ENCODE results near the gene TGM1.

The TGM1 gene

GRCh38 chr14:24238123-24238522, 24.9 kb downstream of the TGM1 start:
- FAIRE-seq, result no peak
- DNase-seq (ENCODE audit: insufficient read length, low spot score), result no peak
- no peak for TF ChIP-seq POLR2A (IDR thresholded peaks at IDR 0.05; ENCODE audit: low read depth, low read length)
- TF ChIP-seq POU2F2 (IDR thresholded peaks at IDR 0.05; ENCODE audit: low read depth, low read length), result no peak
- TF ChIP-seq SPI1 (IDR thresholded peaks at IDR 0.05; ENCODE audit: low read depth, low read length), result no peak
- TF ChIP-seq PAX5 (IDR thresholded peaks at IDR 0.05; ENCODE audit: insufficient read depth, low read length, severe bottlenecking), result no peak
- TF ChIP-seq TAF1 (IDR thresholded peaks at IDR 0.05; ENCODE audit: low read depth, low read length), result no peak
- TF ChIP-seq POLR2AphosphoS5 (IDR thresholded peaks at IDR 0.05; ENCODE audit: low read depth, low read length), result no peak

DNA sequence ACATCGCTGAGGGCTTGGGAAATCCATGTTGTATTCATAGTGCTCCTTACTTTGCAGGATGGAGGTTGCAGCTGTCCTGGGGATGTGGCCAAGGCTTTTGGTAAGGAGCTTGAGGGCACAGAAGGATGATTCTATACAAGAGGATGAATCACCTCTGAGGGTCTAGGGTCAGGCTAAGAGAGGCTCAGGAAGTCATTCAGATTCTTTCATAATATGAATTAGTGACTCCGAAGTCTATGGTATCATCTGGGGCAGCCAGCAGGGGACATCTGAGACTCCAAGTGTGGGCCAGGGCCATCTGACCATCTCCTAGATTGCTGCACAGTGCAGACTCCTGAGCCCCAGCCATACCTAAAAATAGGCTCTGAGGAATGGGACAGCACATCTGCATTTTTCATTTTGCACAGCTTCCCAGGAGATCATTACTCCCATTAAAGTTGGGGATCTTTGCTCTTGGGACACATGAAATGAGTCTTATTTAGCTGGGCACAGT, 25.5 kb downstream of the TGM1 start:
- FAIRE-seq (no peak), DNase-seq (ENCODE audit: insufficient read length, low spot score) (no peak)
- TF ChIP-seq POLR2AphosphoS5 (IDR thresholded peaks at IDR 0.05; ENCODE audit: low read depth, low read length) (no peak), TAF1 (IDR thresholded peaks at IDR 0.05; ENCODE audit: low read depth, low read length) (no peak), POU2F2 (IDR thresholded peaks at IDR 0.05; ENCODE audit: low read depth, low read length) (no peak), PAX5 (IDR thresholded peaks at IDR 0.05; ENCODE audit: insufficient read depth, low read length, severe bottlenecking) (no peak), SPI1 (IDR thresholded peaks at IDR 0.05; ENCODE audit: low read depth, low read length) (no peak)

DNA sequence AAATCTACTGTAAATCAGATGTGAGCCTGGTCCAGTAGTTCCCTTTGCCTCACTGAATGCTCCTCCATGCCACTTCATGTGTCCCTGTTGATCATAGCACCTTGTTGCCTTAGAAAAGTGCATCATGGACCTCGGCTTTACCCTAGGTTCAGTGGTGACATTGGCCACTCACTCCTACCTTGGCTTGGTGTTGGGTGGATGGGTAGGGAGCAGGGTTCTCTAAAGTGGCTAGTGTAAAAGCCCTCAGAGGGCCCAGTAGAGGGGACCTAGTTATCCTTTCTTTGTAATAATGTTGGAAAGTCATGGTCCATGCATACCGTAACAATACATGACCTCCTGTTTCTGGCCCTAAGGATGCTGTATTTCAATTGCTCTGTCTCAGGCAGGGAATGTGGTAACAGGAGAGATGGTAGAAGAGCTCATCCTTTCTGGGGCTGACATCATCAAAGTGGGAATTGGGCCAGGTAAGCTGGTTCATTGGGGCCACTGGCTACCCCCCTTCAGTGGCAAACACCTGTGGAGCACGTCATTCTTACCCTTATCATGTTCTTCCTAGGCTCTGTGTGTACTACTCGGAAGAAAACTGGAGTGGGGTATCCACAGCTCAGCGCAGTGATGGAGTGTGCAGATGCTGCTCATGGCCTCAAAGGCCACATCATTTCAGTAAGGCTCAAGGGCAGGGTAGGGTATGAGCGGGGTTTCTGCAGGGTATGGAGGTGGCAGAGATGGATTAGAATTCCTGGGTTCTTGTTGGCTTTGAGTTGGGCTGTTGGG, 26.1 kb downstream of the TGM1 start:
- no peak for DNase-seq (ENCODE audit: insufficient read length, low spot score)
- no peak for FAIRE-seq
- TF ChIP-seq SPI1 (IDR thresholded peaks at IDR 0.05; ENCODE audit: low read depth, low read length) (no peak), POU2F2 (IDR thresholded peaks at IDR 0.05; ENCODE audit: low read depth, low read length) (no peak), POLR2A (IDR thresholded peaks at IDR 0.05; ENCODE audit: low read depth, low read length) (peak; percentile 40; the same call in 1 of the 2 replicates), POLR2AphosphoS5 (IDR thresholded peaks at IDR 0.05; ENCODE audit: low read depth, low read length) (peak; percentile 33; the same call in 1 of the 2 replicates), TAF1 (IDR thresholded peaks at IDR 0.05; ENCODE audit: low read depth, low read length) (no peak), PAX5 (IDR thresholded peaks at IDR 0.05; ENCODE audit: insufficient read depth, low read length, severe bottlenecking) (no peak)

DNA sequence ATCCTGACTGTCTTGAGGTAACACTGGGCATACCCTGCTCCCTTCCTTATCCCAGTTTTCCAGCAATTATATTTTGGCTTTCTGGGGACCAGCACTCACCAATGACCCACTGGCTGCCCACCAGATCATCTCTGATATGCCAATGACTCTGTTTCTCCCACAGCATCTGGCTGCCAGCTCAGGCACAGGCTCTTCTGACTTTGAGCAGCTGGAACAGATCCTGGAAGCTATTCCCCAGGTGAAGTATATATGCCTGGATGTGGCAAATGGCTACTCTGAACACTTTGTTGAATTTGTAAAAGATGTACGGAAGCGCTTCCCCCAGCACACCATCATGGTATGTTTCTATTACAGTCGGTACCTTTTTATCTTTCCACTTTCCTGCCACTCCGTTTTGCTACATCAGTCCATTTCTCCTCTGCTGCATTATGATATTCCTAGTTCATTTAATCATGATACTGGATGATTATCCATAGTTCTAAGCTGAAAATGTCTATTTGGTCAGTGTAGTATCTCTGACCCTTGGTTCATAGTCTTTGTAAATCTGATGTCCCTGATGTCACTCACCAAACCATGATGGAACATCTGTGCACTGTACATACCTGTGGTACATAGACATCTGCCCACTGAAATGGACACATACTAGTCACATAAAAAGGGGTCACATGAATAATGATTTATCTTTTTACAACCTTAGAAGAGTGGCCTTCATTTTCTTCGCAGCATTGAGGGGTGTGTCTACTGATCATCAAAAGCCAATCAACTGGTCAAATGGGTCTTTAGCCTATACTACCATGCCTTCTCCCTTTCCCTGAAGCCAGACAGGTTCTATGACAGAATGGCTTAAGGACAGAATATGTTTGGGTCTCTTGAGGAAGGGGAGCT, 26.9 kb downstream of the TGM1 start:
- TF ChIP-seq POLR2A (IDR thresholded peaks at IDR 0.05; ENCODE audit: low read depth, low read length) (no peak), POU2F2 (IDR thresholded peaks at IDR 0.05; ENCODE audit: low read depth, low read length) (no peak), SPI1 (IDR thresholded peaks at IDR 0.05; ENCODE audit: low read depth, low read length) (no peak), PAX5 (IDR thresholded peaks at IDR 0.05; ENCODE audit: insufficient read depth, low read length, severe bottlenecking) (no peak), TAF1 (IDR thresholded peaks at IDR 0.05; ENCODE audit: low read depth, low read length) (no peak), POLR2AphosphoS5 (IDR thresholded peaks at IDR 0.05; ENCODE audit: low read depth, low read length) (no peak; the same call in 1 of the 2 replicates)
- FAIRE-seq, result no peak
- no peak for DNase-seq (ENCODE audit: insufficient read length, low spot score)

DNA sequence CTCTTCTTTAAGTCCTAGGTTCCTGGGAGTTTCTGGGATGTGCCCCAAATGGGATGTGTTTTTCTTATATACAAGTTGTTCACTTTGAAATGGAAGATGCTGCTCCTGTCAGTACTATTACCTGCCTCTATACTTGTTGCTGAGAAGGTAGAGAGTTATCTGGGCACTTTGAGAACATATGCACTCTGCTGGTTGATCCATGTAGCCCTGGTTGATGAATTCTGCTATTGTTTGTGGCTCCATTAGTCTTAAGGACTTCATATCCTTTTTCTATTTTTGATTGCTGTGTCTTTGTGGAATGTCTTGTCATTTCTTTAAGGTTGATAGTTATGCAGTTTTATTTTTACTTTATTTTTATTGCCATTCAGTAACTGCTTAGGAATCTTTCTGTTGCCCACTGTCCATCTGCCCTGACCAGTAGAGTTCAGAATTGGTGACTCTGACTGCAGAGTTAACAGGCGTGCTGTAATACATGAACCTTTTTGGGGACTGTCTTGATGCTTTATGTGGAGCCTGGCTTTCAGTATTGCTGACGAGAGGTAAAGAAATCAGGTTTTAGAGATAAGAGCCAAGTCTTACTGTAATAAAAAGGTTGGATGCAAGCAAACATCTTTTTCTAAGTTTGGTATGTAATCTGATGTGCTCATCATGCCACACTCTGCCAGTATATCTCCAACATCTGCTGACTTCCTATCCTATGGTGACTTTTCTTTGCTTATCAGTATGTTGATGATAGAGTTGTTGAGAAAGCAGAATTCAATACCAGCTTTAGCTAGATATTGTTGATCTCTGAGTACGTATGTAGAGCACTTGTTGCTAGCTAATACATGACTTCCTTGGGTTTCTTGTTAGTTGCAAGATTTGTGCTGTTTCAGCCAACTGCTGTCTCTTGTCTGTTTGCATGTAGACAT, 28.6 kb downstream of the TGM1 start:
- no peak for FAIRE-seq

GRCh38 chr14:24233538-24233866, 29.5 kb downstream of the TGM1 start:
- peak; percentile 16 for FAIRE-seq
- TF ChIP-seq TAF1 (IDR thresholded peaks at IDR 0.05; ENCODE audit: low read depth, low read length), result no peak
- TF ChIP-seq POLR2A (IDR thresholded peaks at IDR 0.05; ENCODE audit: low read depth, low read length), result no peak
- TF ChIP-seq PAX5 (IDR thresholded peaks at IDR 0.05; ENCODE audit: insufficient read depth, low read length, severe bottlenecking), result no peak
- no peak for TF ChIP-seq SPI1 (IDR thresholded peaks at IDR 0.05; ENCODE audit: low read depth, low read length)
- TF ChIP-seq POU2F2 (IDR thresholded peaks at IDR 0.05; ENCODE audit: low read depth, low read length), result no peak
- no peak for TF ChIP-seq POLR2AphosphoS5 (IDR thresholded peaks at IDR 0.05; ENCODE audit: low read depth, low read length)
- no peak for DNase-seq (ENCODE audit: insufficient read length, low spot score)

More for the DNA sequence above, 28.6 kb downstream of the TGM1 start:
- TF ChIP-seq POLR2A (IDR thresholded peaks at IDR 0.05; ENCODE audit: low read depth, low read length), result no peak
- no peak for TF ChIP-seq SPI1 (IDR thresholded peaks at IDR 0.05; ENCODE audit: low read depth, low read length)
- no peak for TF ChIP-seq POU2F2 (IDR thresholded peaks at IDR 0.05; ENCODE audit: low read depth, low read length)
- no peak for TF ChIP-seq PAX5 (IDR thresholded peaks at IDR 0.05; ENCODE audit: insufficient read depth, low read length, severe bottlenecking)
- no peak for TF ChIP-seq TAF1 (IDR thresholded peaks at IDR 0.05; ENCODE audit: low read depth, low read length)
- no peak for TF ChIP-seq POLR2AphosphoS5 (IDR thresholded peaks at IDR 0.05; ENCODE audit: low read depth, low read length)
- no peak for DNase-seq (ENCODE audit: insufficient read length, low spot score)

GRCh38 chr14:24232645-24233537, 30.1 kb downstream of the TGM1 start, which contains the start of gene GMPR2:
Gene GMPR2 (plus strand): TSS chr14:24232929. CDS start chr14:24233254, 325 bp downstream.
- TF ChIP-seq POLR2AphosphoS5 (IDR thresholded peaks at IDR 0.05; ENCODE audit: low read depth, low read length) (no peak; the same call in 1 of the 2 replicates), SPI1 (IDR thresholded peaks at IDR 0.05; ENCODE audit: low read depth, low read length) (peak; percentile 50; the same call in 1 of the 2 replicates), PAX5 (IDR thresholded peaks at IDR 0.05; ENCODE audit: insufficient read depth, low read length, severe bottlenecking) (no peak), POLR2A (IDR thresholded peaks at IDR 0.05; ENCODE audit: low read depth, low read length) (no peak; the same call in 1 of the 2 replicates), POU2F2 (IDR thresholded peaks at IDR 0.05; ENCODE audit: low read depth, low read length) (0 out of 2 replicates have a peak, but pooled peaks have one; percentile 16), TAF1 (IDR thresholded peaks at IDR 0.05; ENCODE audit: low read depth, low read length) (peak; percentile 12)
- peak; percentile 56 for FAIRE-seq
- DNase-seq (ENCODE audit: insufficient read length, low spot score), result no peak

Measured in GM12891 (cell line).